GM23338 (cell line): Measurements from ENCODE around the gene CDKAL1.

Experiments used
- EZH2 ChIP-seq: fragments of 200-600 bp; sonication (generic); IDR thresholded peaks from one replicate; pipeline ENCODE4 v1.8.0; 2017; ENCODE audit warnings: antibody characterized with exemption, mild to moderate bottlenecking, low read depth; ENCODE audit not compliant: unreplicated experiment
- TF ChIP-seq, protein P1 (sequence below), 2 experiments: fragments of 200-600 bp in 1 of 2; sonication (generic) in 1 of 2; conservative IDR thresholded peaks; 2 replicates each; pipeline versions ENCODE4 v1.5.1 to v1.6.1; 2016 to 2017; ENCODE audit warnings: antibody characterized with exemption in 2 of 2, low read depth in 2 of 2, mild to moderate bottlenecking in 2 of 2, moderate library complexity in 1 of 2

DNA sequence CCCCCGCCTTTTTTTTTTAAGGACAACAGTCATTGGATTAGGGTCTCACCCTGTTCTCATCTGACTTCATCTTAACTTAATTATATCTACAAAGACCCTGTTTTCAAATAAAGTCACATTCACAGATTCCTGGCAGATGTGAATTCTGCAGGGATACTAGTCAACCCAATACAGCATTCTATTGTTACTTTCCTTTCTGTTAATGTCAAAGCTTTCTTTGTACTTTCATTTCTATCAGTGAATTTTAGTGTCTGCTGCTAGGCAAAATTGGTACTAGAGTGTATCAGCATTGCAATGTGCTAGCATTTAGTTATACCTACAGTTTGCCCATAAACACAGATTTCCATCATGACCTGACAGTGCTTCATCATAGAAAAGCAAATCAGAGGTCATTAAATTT is 281.9 kb downstream of the CDKAL1 start:
- TF ChIP-seq, protein P1, sequence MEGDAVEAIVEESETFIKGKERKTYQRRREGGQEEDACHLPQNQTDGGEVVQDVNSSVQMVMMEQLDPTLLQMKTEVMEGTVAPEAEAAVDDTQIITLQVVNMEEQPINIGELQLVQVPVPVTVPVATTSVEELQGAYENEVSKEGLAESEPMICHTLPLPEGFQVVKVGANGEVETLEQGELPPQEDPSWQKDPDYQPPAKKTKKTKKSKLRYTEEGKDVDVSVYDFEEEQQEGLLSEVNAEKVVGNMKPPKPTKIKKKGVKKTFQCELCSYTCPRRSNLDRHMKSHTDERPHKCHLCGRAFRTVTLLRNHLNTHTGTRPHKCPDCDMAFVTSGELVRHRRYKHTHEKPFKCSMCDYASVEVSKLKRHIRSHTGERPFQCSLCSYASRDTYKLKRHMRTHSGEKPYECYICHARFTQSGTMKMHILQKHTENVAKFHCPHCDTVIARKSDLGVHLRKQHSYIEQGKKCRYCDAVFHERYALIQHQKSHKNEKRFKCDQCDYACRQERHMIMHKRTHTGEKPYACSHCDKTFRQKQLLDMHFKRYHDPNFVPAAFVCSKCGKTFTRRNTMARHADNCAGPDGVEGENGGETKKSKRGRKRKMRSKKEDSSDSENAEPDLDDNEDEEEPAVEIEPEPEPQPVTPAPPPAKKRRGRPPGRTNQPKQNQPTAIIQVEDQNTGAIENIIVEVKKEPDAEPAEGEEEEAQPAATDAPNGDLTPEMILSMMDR (conservative IDR thresholded peaks at IDR 0.05; ENCODE audit: low read depth in 2 of 2) = no peak
- TF ChIP-seq EZH2 = no peak
